ENCODE data around the gene MEF2D.

GRCh38 chr1:156430866-156431265 is 69.7 kb downstream of the MEF2D start:
- TF ChIP-seq CTCF (IDR thresholded peaks at IDR 0.05; ENCODE audit: insufficient read depth, low read depth, low read length) (no peak), EZH2 (IDR thresholded peaks at IDR 0.05; ENCODE audit: insufficient read depth, low read length) (no peak)
